ENCODE data around the gene ZNF487. TPM values are rescaled to one million over a fixed set of nuclear protein-coding genes. Genes with fewer than 3 reads are reported as not detected.
A peak's percentile ranks its signal among the peaks of the same experiment; 100 is the strongest.
"Not testable (repeated sequence)": the region's sequence is repeated elsewhere in the genome, so short reads cannot be mapped to it uniquely, and the experiment has no call there.

The ZNF487 gene
- total RNA-seq, 1 donor from 2014 or later, result 24.8 TPM

DNA sequence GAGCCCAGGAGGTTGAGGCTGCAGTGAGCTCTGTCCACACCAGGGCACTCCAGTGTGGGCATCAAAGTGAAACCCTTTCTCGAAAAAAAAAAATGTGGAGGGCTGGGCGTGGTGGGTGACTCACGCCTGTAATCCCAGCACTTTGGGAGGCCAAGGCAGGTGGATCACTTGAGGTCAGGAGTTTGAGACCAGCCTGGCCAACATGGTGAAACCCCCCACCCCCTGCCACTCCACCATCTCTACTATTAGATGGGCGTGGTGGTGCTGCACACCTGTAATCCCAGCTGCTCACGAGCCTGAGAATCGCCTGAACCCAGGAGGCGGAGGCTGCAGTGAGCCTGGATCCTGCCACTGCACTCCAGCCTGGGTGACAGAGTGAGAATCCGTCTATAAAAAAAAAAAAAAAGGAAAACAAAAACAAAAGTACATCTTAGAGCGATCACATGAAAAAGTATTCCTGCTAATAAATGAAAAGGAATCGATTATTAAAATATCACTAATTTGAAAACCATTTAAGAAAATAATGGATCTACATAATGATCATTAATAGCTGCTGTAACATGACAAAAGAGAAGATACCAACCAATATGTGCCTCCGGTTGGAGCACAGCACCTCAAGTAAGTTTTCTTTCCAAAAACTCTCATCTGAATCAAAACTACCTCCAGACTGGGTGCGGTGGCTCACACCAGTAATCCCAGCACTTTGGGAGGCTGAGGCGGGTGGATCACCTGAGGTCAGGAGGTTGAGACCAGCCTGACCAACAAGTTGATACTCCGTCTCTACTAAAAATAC is 32.8 kb upstream of the ZNF487 start:
- DNase-seq (ENCODE audit: low spot score), result no peak

- DNase-seq (ENCODE audit: low spot score), result no peak
Observed at GRCh38 chr10:43404704-43405084, 32.2 kb upstream of the ZNF487 start.

DNA sequence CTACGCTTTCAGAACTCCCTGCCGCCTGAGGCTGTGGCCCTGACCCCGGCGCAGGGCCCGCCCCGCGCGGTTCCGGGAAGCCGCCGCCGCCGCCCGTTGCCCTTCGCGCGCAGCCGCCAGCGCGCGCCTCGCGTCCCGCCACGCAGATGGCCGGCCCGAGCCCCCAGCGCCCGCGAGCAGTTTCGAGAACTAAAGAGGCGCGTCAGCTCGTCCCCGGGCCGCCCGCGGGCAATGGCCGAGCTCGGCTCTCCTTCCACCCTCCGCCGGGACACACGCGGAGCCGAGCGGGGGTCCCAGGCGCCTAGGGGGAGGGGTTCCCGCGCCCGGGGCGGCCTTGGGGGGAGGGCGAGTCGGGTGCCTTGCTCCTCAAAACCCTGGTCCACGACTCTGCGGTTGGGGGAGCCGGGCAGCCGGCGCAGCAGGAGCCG is 29.7 kb upstream of the ZNF487 start:
- DNase-seq (ENCODE audit: low spot score), result peak; percentile 66

- peak; percentile 93 for DNase-seq (ENCODE audit: low spot score)
Observed at GRCh38 chr10:43407576-43408330, 29.2 kb upstream of the ZNF487 start.

GRCh38 chr10:43408331-43408709 is 28.6 kb upstream of the ZNF487 start:
- no peak for DNase-seq (ENCODE audit: low spot score)

- peak; percentile 98 for DNase-seq (ENCODE audit: low spot score)
Observed at GRCh38 chr10:43408710-43409384, 28.1 kb upstream of the ZNF487 start, which contains the start of gene HNRNPF. Gene HNRNPF, minus strand, starts transcription at chr10:43409186. Its CDS starts 21,302 bp downstream, at chr10:43387884.

DNA sequence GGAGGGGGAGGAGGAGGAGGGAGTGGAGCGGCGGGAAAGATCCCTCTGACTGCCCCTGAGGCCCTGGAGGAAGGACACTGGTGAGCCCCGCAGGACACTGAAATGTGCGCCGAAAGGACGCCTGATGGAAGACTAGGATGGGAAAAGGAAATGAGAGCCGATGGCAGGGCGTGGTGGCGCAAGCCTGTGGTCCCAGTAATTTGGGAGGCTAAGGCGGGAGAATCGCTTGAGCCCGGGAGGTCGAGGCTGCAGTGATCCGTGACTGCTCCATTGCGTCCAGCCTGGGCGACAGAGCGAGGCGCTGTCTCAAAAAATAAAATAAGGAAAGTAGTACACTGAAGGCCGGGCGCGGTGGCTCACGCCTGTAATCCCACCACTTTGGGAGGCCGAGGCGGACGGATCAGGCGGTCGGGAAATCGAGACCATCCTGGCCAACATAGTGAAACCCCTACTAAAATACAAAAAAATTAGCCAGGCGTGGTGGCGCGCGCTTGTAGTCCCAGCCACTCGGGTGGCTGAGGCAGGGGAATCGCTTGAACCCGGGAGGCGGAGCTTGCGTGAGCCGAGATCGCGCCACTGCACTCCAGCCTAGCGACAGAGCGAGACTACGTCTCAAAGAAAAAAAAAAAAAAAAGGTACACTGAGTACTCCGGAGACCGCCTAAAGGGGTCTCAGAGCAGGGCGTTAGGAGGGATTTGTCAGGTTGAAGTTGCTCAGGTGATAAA is 27.4 kb upstream of the ZNF487 start:
- DNase-seq (ENCODE audit: low spot score), result peak; percentile 19

DNA sequence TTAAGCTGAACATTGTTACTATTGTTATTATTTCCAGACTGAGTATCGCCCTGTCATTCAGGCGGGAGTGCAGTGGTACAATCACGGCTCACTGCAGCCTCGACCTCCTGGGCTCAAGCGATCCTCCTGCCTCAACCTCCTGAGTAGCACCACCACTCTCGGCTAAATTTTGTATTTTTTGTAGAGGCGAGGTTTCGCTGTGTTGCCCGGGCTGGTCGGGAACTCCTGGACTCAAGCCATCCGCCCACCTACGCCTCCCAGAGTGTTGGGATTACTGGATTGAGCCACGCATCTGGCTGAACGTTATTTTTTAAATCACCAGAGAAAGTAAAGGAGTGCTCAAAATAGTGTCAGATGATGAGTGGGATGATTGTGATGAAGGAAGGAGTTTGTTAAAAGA is 26.6 kb upstream of the ZNF487 start:
- DNase-seq (ENCODE audit: low spot score), result no peak

DNA sequence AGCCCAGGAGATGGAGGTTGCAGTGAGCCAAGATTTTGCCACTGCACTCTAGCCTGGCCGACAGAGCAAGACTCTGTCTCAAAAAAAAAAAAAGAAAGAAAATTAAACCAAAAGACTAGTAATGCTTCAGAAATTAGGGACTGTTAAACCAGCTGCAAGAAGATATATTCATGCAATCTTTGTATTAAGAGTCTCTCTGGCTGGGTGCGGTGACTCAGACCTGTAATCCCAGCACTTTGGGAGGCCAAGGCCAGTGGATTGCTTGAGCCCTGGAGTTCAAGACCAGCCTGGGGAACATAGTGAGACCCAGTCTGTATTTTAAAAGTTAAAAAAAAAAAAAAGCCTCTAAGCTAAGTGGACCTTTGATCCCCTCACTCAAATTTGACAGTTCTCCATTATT is 25.4 kb upstream of the ZNF487 start:
- DNase-seq (ENCODE audit: low spot score), result no peak

DNA sequence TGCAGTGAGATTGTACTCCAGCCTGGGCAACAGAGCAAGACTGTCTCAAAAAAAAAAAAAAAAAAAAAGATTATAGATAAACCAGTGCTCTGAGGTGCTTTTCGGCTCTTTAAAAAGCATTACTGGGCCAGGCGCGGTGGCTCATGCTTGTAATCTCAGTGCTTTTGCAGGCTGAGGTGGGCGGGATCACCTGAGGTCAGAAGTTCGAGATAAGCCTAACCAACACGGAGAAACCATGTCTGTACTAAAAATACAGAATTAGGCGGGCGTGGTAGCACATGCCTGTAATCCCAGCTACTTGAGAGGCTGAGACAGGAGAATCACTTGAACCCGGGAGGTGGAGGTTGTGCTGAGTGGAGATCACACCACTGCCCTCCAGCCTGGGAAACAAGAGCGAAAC is 21.4 kb upstream of the ZNF487 start:
- DNase-seq (ENCODE audit: low spot score), result no peak

- no peak for DNase-seq (ENCODE audit: low spot score)
Observed at GRCh38 chr10:43417950-43418768, 18.8 kb upstream of the ZNF487 start.

DNA sequence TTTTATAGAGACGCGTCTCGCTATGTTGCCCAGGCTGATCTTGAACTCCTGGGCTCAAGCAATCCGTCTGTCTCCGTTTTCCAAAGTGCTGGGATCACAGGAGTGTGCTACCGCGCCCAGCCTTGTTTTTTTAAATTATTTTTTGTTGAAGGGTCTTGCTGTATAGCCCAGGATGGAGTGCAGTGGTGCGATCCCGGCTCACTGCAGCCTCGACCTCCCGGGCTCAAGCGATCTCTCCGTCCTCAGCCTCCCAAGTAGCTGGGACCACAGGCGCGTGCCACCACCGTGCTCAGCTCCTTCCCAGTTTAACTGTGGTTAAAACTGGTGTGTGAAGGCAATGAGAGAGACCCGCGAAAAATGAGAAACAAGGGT is 16.9 kb upstream of the ZNF487 start:
- DNase-seq (ENCODE audit: low spot score), result no peak

DNA sequence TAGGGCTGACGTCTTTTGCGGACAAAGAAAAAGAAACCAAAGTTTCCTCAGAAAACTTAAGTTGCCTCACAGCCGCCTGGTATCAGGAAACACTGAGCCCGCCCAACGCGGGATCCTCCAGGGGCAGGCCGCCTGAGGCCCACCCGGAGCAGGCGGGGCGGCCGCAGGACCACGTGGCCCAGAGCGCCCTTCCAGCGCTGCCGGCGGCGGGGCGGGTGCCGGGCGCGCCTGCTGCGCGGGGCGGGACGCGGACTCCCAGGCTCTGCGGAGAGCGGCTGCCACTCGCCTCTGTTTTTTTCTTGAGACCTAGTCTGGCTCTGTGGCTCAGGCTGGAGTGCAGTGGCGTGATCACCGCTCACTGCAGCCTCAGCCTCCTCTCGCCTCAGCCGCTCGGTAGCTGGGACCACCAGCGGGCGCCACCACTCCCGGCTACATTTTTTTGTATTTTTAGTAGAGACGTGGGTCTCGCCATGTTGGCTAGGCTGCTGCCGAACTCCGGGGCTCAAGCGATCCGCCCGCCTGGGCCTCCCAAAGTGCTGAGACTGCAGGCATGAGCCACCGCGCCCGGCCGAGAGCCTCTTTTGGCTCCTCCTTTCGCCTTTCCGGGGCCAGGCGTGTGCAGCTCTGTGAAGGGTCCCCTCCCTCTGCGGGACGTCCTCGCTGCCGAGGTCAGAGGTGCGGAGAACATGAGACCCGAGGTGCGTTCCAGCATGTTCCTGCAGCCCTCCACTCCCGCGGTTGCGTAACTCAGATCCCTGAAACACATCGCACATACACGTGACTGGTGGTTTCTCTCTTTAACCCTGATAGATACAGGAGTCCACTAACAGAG is 16.3 kb upstream of the ZNF487 start:
- DNase-seq (ENCODE audit: low spot score), result peak; percentile 93

DNA sequence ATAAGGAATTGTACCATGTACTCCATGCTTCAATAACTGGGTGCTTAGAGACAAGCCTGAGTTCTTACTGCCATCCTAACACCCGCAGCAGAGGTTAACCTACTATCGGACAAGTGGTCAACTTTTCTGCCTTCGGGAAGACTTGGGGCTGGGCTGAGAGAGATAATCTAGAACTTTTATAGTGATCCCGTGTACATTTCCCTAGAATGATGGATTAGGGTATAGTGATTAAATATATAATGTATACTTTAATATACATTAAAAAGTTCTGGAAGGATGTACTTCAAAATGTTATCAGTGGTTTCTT is 15.8 kb upstream of the ZNF487 start:
- DNase-seq (ENCODE audit: low spot score), result no peak

- no peak for DNase-seq (ENCODE audit: low spot score)
Observed at GRCh38 chr10:43421519-43421918, 15.4 kb upstream of the ZNF487 start.

- not testable (repeated sequence) for DNase-seq (ENCODE audit: low spot score)
Observed at GRCh38 chr10:43421944-43422343, 15.0 kb upstream of the ZNF487 start.

DNA sequence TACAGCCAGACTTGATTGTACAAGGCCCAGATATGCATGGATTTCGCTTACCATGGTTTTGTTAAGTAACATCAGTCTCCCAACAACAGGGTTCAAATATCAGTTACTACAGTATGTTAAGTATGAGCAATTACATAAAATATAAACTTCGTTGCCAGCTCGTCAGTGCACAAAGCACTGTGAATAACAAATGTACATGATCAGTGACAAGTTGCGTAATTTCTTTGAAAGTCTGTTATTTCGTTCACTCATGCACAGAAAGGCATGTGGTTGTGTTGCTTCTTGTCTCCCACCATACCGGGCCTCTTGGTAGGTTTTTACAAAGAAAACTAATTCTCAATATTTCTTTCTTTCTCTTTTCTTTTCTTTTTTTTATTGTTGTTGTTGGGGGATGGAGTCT is 12.5 kb upstream of the ZNF487 start:
- no peak for DNase-seq (ENCODE audit: low spot score)

- DNase-seq (ENCODE audit: low spot score), result not testable (repeated sequence)
Observed at GRCh38 chr10:43426476-43426875, 10.4 kb upstream of the ZNF487 start.

DNA sequence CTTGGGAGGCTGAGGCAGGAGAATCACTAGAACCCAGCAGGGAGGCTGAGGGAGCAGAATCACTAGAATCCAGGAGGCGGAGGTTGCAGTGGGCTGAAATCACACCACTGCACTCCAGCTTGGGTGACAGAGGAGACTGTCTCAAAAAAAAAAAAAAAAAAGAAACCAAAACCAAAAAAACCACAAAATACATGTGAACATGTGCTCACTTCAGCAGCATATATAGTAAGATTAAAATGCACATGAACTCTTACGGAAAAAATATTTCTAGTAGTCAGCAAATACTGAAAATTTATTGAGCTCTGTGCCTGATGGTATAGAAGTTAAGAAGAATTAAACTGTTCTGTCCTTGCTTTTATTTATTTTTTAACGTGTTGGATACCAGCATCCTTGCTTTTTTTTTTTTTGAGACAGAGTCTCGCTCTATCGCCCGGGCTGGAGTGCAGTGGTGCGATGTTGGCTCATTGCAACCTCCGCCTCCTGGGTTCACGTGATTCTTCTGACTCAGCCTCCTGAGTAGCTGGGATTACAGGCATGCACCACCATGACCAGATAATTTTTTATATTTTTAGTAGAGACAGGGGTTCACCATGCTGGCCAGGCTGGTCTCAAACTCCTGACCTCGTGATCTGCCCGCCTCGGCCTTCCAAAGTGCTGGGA is 9.6 kb upstream of the ZNF487 start:
- no peak for DNase-seq (ENCODE audit: low spot score)
